Gastrocnemius medialis (tissue), 4 donors: ENCODE results near the gene FBXL13. TPM values are rescaled to one million over a fixed set of nuclear protein-coding genes. Genes with fewer than 3 reads are reported as not detected.

Experiments
- ATAC-seq, 2 donors: fragments of 150-250 bp; one replicate each; pipeline ENCODE4 v1.9.1; 2016
- DNase-seq, 2 donors: peaks; one replicate each; pipeline ENCODE4 v3.0.0-alpha.2; 2019
- H3K27ac ChIP-seq, 4 donors: fragments of 200-600 bp; sonication (generic); 1 replicate in 1 of 4; 2 replicates in 3 of 4; pipeline ENCODE4 v1.5.1; 2016 to 2018; ENCODE audit warnings: mild to moderate bottlenecking in 2 of 4, moderate library complexity in 1 of 4
- H3K27me3 ChIP-seq, 3 donors: fragments of 200-600 bp; sonication (generic) in 2 of 3; 1 replicate in 1 of 3; 2 replicates in 2 of 3; pipeline versions ENCODE4 v1.5.1 to v1.6.0; 2016 to 2019; ENCODE audit warnings: mild to moderate bottlenecking in 1 of 3, moderate library complexity in 1 of 3
- H3K36me3 ChIP-seq, 2 donors: fragments of 200-600 bp; sonication (generic) in 1 of 2; one replicate each; pipeline ENCODE4 v1.5.1; 2017 to 2018
- H3K4me1 ChIP-seq, 2 donors: fragments of 200-600 bp; sonication (generic) in 1 of 2; one replicate each; pipeline ENCODE4 v1.5.1; 2016 to 2017; ENCODE audit warnings: mild to moderate bottlenecking in 2 of 2
- H3K4me3 ChIP-seq, 4 donors: fragments of 200-600 bp; sonication (generic) in 3 of 4; 1 replicate in 1 of 4; 2 replicates in 3 of 4; pipeline ENCODE4 v1.5.1; 2016 to 2019; ENCODE audit warnings: mild to moderate bottlenecking in 2 of 4
- H3K9me3 ChIP-seq, 3 donors: fragments of 200-600 bp; sonication (generic) in 2 of 3; 1 replicate in 1 of 3; 2 replicates in 2 of 3; pipeline ENCODE4 v1.5.1; 2016 to 2019
- CTCF ChIP-seq, 5 experiments: fragments of 450-650 bp in 3 of 5; fragments of 200-600 bp in 2 of 5; sonication (generic) in 2 of 5; IDR thresholded peaks in 4 of 5; conservative IDR thresholded peaks in 1 of 5; 1 replicate in 4 of 5; 2 replicates in 1 of 5; pipeline ENCODE4 v1.5.1; 2016 to 2019; ENCODE audit warnings: antibody characterized with exemption in 5 of 5, mild to moderate bottlenecking in 3 of 5, moderate library complexity in 3 of 5
- POLR2A ChIP-seq, 2 donors: fragments of 450-650 bp; IDR thresholded peaks; one replicate each; pipeline ENCODE4 v1.6.1; 2017; ENCODE audit warnings: antibody characterized with exemption in 2 of 2, mild to moderate bottlenecking in 2 of 2, moderate library complexity in 2 of 2
- in situ Hi-C, 4 donors: fragments of 200-750 bp; cut with MboI; loops; one replicate each; pipeline versions ENCODE4 v1.15.0 to v1.8.0; 2017; ENCODE audit warnings: low sequenced_read_pairs in 4 of 4
- intact Hi-C: fragments of 100-400 bp; cut with DNase I; formaldehyde crosslinking; loops from one replicate; pipeline ENCODE4 v1.15.1; 2023; ENCODE audit warnings: low total_unique reads
- total RNA-seq, 4 donors: library from RNA; depleted of rRNA; stranded (reverse); fragments of >200 nt; gene quantifications; one replicate each; pipeline versions ENCODE4 v1.1.0 to v1.2.3, GENCODE V29; 2016

FBXL13 gene
- total RNA-seq, 4 donors from 2014 or later = 0.26 TPM; not detected in 3

- H3K4me3 ChIP-seq = no peak overlapping the region
- DNase-seq (no peak), ATAC-seq (no peak)
- no peak overlapping the region for H3K27ac ChIP-seq
- peaks cover 13 to 17% of the 10 kb centered on the region in 2 donors for H3K4me1 ChIP-seq
- no peaks in the 10 kb centered on the region for H3K9me3 ChIP-seq
- in situ Hi-C loops (no loop called here), intact Hi-C loops (loop anchor here (5.0 kb wide), 1 partner anchor 59 kb away; no protein-coding TSS in a partner anchor)
- TF ChIP-seq POLR2A (IDR thresholded peaks at IDR 0.05) (no peak), CTCF (IDR thresholded peaks at IDR 0.05 in 4 of 5, conservative IDR thresholded peaks at IDR 0.05 in 1 of 5) (no peak)
- peaks cover 4 to 10% of the 10 kb centered on the region in 2 donors for H3K36me3 ChIP-seq
- no peaks in the 10 kb centered on the region for H3K27me3 ChIP-seq
These were observed 241.3 kb downstream of the FBXL13 start for GRCh38 chr7:102833343-102833742.

- Histone ChIP-seq H3K36me3 (peaks cover 4 to 10% of the 10 kb centered on the region in 2 donors), H3K27ac (no peak overlapping the region), H3K9me3 (no peaks in the 10 kb centered on the region), H3K4me1 (peaks cover 13 to 17% of the 10 kb centered on the region in 2 donors), H3K4me3 (no peak overlapping the region), H3K27me3 (no peaks in the 10 kb centered on the region)
- TF ChIP-seq POLR2A (IDR thresholded peaks at IDR 0.05) (no peak), CTCF (IDR thresholded peaks at IDR 0.05 in 4 of 5, conservative IDR thresholded peaks at IDR 0.05 in 1 of 5) (no peak)
- DNase-seq (no peak), ATAC-seq (no peak)
- in situ Hi-C loops = no loop called here
- intact Hi-C loops = loop anchor here (5.0 kb wide), 1 partner anchor 60 kb away; no protein-coding TSS in a partner anchor
These were observed 241.9 kb downstream of the FBXL13 start for GRCh38 chr7:102832674-102833073.

- Histone ChIP-seq H3K36me3 (peaks cover 4 to 18% of the 10 kb centered on the region in 2 donors), H3K27ac (no peak overlapping the region), H3K27me3 (no peaks in the 10 kb centered on the region), H3K4me1 (no peaks in the 10 kb centered on the region), H3K9me3 (no peaks in the 10 kb centered on the region), H3K4me3 (no peak overlapping the region)
- DNase-seq (no peak), ATAC-seq (no peak)
- in situ Hi-C loops = no loop called here
- TF ChIP-seq CTCF (IDR thresholded peaks at IDR 0.05 in 4 of 5, conservative IDR thresholded peaks at IDR 0.05 in 1 of 5) (no peak), POLR2A (IDR thresholded peaks at IDR 0.05) (no peak)
- intact Hi-C loops = loop anchor here (5.0 kb wide), 1 partner anchor 62 kb away; no protein-coding TSS in a partner anchor
These were observed 244.4 kb downstream of the FBXL13 start for GRCh38 chr7:102830197-102830596.

GRCh38 chr7:102829075-102829474 is 245.5 kb downstream of the FBXL13 start:
- Histone ChIP-seq H3K27me3 (no peaks in the 10 kb centered on the region), H3K4me1 (no peaks in the 10 kb centered on the region), H3K27ac (no peak overlapping the region), H3K4me3 (no peak overlapping the region), H3K36me3 (peaks cover 4 to 18% of the 10 kb centered on the region in 2 donors), H3K9me3 (no peaks in the 10 kb centered on the region)
- in situ Hi-C loops (no loop called here), intact Hi-C loops (no loop called here)
- DNase-seq (no peak), ATAC-seq (no peak)
- TF ChIP-seq CTCF (IDR thresholded peaks at IDR 0.05 in 4 of 5, conservative IDR thresholded peaks at IDR 0.05 in 1 of 5) (no peak), POLR2A (IDR thresholded peaks at IDR 0.05) (no peak)

- TF ChIP-seq CTCF (IDR thresholded peaks at IDR 0.05 in 4 of 5, conservative IDR thresholded peaks at IDR 0.05 in 1 of 5) (no peak), POLR2A (IDR thresholded peaks at IDR 0.05) (no peak)
- intact Hi-C loops (no loop called here), in situ Hi-C loops (no loop called here)
- Histone ChIP-seq H3K4me3 (no peak overlapping the region), H3K4me1 (no peaks in the 10 kb centered on the region), H3K27ac (no peak overlapping the region), H3K27me3 (no peaks in the 10 kb centered on the region), H3K9me3 (no peaks in the 10 kb centered on the region), H3K36me3 (peaks cover 4 to 18% of the 10 kb centered on the region in 2 donors)
- no peak for ATAC-seq
- no peak for DNase-seq
These were observed 246.3 kb downstream of the FBXL13 start for GRCh38 chr7:102828286-102828685.
